ENCODE data around the gene CDC14C.
"Not testable (repeated sequence)": the region's sequence is repeated elsewhere in the genome, so short reads cannot be mapped to it uniquely, and the experiment has no call there.

CDC14C gene

DNA sequence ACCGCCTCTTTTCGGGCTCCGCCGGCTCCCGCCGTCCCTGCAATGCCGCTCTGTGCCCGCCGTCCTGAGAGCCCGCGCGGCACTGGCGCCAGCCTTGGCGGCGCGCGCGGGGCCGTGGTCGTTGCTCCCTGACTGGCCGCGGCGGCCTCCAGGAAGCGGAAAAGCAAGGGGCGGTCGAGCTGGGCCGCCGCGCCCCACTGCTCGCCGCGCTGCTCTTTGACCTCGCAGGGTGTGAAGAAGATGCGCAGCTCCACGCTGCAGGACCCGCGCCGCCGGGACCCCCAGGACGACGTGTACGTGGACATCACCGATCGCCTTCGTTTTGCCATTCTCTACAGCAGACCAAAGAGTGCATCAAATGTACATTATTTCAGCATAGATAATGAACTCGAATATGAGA lies at the start of gene CDC14C:
Gene CDC14C (plus strand): TSS at position 115 of the 400 bp plus-strand sequence. CDS start 126 bp downstream, at position 241.
- no peak for DNase-seq (ENCODE audit: low read depth in 3 of 3)

DNA sequence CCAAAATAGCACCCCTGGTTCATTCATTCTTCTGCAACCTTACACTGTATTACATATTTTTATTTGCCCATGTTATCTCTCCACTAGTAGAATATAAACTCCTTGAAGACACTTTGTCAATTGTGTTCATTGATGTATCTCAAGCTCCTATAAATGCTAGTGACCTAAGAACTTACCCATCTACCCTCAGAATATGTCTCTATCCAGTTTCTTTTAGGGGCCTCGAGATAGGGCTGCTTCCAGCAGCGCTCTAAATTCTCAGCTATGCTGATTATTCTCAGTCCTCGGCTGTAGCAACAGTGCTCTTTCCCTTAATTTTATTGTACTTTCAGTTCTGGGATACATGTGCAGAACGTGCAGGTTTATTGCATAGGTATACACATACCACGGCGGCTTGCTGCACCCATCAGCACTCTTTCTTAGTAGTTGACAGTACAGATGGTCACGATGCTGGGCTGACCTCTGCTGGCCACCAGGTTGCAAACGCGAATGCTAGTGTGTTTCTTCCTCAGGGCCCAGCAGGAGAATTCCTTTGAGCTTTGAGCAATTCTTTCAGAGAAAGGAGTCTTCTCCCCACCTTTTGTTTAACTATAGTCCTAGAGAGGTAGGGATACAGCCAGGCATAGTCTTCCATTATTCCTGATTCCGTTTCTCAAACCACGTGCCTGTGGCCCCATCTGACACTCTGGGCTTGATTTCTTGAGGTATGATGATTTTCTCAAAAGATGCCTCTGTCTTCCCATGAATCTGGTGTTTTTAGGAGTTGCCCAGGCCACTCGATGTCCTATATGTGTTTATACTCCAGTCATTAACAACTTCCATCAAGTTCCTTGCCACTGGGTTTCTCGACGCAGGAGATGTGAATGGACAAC lies 49.1 kb upstream of the CDC14C start:
- DNase-seq (ENCODE audit: low read depth in 3 of 3): no peak

DNA sequence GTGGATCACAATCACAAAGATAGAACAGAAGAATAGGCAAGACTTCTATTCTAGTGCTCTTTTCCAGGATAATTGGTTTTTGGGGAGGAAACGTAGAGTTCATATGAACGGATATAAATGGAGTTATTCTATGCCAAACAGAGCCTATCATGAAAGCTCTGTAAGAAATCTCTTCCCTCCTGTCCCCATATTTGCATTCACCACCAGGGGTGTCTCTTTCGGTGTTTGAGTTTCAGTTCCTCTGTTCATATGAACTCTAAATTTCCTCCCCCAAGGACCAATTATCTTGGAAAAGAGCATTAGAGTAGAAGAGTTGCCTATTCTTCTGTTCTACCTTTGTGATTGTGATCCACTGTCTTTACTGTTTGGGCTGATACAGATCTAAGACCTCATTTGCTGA lies 48.3 kb upstream of the CDC14C start:
- DNase-seq (ENCODE audit: low read depth in 3 of 3): no peak

DNA sequence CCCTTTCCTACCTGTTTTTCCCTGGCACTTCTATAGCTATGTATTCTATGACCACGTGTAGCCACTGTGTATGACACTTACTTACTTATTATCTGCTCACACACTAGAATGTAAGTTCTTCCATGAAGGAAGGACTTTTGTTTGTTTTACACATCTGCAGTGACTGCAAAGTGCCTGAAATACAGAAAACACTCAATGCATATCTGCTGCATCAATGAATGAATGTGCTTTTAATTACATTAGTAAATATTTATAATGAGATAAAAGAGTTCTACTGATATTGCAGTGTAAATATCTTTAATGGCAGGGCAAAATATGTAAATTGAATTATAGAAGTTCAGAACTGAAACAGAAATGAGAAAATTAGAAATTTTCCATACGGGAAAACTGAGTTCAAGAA lies 43.5 kb upstream of the CDC14C start:
- no peak for DNase-seq (ENCODE audit: low read depth in 3 of 3)

DNA sequence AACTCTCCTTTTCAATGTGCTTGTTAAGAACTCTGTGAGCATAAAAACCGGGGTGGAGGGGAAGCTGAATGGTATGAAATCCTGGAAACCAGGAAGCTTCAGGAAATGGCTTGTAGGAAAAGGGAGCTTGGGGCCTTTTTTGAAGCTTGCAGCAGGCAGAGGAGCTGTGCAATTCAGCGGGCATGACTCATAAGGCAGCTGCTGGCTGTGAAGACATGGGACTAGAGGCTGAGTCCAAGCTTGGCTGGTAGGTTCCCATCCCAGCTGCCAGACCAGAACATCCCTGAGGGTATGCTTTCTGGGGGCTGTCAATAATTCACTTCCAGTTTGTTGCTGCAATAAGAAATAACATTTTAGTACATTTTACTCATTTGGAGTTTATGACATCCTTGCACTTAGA lies 36.8 kb upstream of the CDC14C start:
- no peak for DNase-seq (ENCODE audit: low read depth in 3 of 3)

DNA sequence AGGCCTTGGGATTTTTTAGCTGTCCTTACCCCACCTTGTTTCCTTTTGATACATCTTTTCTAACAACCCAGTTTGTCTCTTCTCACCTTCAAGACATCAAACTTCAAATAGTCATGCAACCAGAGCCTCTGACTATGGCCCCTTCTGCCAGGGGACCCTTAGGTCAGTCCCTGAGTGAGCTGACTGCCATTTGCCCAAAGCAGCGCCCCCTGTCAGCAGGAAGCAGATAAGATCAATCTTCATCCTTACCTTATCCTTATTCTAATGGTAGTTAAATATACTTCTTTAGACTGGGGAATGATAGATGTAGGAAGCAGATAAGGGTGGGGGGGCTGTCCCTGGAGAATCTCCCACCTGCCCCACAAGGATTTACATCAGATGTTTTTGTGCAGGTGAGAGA lies 29.8 kb upstream of the CDC14C start:
- DNase-seq (ENCODE audit: low read depth in 3 of 3): no peak

DNA sequence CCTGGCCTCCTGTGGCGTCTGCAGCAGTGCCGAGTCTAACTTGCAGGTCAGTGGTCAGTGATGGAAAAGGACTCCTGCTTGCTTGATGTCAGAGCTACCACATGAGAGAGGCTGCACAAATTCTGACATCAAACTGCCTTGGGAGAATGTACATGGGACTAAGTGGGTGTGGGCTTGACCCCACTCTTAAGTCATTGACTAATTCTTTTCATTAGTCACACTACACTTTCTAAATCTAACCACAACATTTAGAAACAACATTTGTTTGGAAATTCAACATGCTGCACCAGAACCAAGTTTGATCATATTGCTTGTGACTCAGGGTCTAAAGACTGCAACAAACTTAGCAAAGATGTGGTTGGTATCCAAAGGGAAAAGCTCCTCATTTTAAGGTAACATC lies 24.4 kb upstream of the CDC14C start:
- no peak for DNase-seq (ENCODE audit: low read depth in 3 of 3)

DNA sequence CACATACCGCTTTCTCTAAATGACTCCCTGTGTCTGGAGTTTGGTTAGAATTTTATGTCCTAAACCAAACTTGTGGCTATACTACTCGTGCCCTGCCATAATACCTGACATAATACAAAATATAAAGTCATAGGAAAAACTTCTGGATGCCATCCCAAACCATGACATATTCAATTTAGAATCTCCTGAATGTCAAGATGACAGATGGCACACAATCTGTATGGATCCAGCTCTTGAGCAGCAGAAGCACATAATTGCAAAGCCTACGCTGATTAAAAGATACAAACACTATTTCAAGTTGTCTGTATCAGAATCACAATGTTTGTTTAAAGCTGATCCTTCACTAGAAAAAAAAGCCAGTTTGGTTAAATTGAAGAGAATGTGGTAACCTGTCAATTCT lies 22.4 kb upstream of the CDC14C start:
- DNase-seq (ENCODE audit: low read depth in 3 of 3): no peak

DNA sequence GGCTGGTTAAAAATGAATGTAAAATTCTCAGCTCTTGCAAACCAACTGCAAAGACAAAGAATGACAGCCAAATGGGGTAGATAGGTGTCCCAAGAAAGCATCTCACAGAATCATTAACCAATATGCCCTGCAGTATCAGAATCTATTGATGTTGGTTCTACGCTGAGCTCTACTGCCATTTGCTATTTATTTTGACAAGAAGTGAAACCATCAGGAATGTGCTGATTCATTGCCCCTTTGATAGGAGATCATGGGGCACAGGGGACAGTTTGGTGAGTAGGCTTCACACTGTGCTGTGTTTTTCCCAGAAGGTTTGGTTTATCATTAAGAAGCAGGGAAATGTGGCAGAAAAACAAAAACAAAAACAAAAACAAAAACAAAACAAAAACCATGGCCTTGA lies 19.4 kb upstream of the CDC14C start:
- no peak for DNase-seq (ENCODE audit: low read depth in 3 of 3)

DNA sequence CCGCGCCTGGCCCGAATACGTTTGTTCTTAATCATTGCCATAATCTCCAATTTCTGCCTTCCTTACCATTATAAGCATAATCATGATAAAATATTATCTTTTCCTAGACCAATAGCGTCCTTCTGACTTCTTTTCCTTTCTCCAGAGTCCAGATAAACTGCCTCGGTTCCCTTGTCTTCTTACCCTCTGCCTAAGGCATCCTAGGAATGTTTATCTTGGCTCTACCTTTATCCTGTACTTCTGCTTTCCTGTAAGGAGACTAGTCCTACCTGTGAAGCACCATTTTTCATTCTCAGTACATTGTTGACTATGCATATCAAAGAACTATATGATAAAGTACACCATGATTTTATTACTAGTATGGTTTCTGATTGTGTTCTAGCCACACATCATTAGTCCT lies 18.7 kb upstream of the CDC14C start:
- not testable (repeated sequence) for DNase-seq (ENCODE audit: low read depth in 3 of 3)

DNA sequence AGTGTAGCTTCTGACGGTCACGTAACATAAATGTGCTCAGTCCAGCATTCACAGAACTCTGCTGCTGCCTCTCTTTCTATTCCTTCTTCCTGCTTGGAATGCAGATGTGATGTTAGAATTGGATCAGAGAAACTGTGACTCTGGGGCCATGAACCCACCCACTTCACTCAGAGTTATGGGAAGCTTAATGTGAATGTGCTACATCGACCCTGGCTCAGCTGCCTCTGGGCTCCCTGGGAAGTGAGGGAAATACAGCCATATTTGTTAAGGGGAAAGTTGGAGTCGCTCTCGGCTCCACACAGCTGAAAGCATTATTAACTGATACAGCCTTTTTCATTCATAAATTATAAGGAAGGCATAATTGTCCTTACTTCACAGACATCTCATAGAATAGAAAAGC lies 14.5 kb upstream of the CDC14C start:
- DNase-seq (ENCODE audit: low read depth in 3 of 3): not testable (repeated sequence)

DNA sequence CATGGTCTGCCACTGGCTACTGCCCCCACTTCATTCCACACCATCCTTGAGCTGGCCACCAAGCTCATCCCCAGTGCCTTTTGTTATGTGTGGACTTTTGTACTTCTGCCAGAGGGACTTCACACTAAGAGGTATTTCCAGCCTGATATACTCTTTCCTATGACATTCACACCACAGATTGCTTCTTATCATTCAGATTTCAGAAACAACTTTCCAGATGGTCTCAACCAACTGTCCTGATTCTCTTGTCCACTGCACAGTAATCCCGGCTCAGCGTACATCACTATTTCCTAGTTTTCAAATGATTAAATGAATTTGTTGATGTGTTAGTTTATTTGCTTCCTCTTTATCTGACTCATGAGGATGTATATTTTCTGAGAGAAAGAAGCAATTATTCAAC lies 7.1 kb downstream of the CDC14C start:
- DNase-seq (ENCODE audit: low read depth in 3 of 3): no peak

DNA sequence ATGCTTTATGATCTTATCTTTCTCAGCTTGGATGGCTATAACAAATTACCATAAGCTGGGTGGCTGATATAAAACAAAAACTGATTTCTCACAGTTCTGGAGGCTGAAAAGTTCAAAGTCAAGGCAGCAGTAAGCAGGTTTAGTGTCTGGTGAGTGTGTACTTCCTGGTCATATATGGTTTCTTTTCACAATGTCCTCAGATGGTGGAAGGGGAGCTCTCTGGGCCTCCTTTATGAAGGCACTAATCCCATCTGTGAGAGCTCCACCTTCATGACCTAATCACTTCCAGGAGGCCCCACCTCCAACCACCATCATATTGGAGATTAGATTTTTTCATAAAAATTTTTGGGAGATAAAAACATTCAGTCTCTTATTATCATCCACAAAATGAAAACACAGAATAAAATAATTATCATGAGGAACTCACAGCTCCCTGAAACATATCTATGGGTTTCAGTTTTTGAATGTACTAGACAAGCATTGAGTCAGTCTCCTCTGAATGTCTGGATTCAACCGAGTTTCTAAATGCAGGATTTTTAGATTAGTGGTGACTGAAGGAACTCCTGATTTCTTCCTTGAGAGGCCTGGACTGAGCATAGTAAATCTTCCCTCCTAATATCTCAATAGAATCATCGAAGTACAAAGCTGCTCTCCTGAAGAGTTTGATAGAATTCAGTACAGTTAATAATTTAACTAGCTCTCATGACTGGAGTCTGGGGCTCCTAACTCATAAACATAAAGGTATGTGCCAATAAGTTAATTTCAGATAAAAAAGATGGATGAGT lies 8.0 kb downstream of the CDC14C start:
- no peak for DNase-seq (ENCODE audit: low read depth in 3 of 3)

DNA sequence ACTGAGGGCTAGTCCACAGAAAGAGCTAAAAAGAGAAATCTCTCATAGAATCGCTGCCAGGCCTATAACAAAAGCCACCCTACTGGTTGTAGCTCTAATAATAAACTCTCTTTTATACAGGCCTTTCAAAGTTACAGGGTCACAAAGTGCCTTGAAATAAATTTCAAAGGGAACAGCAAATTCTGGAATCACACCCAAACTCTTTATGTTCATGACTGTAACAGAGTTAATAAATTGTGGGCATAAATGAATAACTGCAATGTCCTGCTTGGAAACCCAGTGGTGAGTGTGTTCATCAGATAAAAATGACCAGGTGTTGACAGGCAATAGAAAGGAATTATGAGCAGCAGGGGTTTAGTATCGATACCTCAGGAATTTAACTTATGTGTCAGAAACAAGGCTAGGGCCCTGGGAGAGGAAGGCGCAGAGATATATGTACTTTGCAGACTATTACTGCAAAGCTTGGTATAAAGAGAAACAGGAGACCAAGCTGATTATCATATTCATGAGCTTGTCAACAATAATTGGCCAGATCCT lies 9.3 kb downstream of the CDC14C start:
- no peak for DNase-seq (ENCODE audit: low read depth in 3 of 3)

DNA sequence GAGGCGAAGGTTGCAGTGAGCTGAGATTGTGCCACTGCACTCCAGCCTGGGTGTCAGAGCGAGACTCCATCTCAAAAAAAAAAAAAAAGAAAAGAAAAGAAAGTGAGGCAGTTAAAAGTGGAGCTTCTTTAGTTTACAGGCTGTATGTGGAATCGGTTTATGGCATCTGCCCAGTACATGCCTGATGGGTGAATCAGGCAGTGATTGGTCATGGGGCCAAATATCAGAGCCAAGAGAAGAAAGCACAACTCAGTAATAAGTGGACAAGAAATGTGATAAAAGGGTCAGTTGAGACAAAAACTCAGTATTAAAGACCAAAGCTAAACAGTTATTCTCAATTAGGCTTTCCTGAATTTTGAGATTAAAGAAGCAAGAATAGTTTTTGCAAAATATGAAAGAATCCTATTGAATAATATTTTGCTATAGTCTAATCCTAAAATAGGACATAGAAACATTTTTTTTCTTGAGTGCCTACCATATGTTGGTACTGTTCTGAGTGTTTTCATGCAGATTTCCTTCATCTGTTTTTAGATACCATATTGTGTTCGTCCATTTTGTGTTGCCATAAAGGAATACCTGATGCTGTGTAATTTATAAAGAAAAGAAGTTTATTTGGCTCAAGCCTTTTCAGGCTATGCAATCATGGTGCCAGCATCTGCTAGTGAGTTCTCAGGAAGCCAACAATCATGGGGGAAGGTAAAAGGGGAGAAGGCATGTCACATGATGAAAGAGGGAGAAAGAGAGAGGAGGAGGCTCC lies 14.4 kb downstream of the CDC14C start:
- DNase-seq (ENCODE audit: low read depth in 3 of 3): no peak

DNA sequence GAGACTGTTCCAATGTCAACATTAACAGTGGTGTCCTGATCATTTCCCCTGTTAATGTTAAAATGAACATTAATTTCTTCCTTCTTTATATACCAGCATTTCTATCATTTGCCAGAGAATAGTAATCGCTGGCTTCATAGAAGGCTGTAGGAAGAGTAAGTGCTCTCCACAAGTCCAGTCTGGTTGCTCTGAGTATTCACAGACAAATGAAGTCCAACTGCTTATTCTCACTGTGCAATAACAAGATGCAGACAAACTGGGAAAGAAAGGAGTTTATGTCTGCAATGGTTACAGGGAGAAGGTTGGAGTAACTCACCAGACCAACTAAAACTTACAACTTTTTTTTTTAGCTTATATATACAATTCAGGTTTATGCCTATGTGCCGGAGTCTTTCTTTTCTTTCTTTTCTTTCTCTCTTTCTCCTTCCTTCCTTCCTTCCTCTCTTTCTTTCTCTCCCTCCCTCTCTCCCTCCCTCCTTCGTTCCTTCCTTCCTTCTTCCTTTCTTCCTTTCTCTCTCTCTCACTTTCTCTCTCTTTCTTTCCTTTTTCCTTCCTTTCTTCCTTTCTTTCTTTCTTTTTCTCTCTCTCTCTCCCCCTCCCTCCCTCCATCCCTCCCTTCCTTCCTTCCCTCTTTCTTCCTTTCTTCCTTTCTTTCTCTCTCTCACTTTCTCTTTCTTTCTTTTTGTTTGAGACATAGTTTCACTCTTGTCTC lies 19.1 kb downstream of the CDC14C start:
- DNase-seq (ENCODE audit: low read depth in 3 of 3): no peak

DNA sequence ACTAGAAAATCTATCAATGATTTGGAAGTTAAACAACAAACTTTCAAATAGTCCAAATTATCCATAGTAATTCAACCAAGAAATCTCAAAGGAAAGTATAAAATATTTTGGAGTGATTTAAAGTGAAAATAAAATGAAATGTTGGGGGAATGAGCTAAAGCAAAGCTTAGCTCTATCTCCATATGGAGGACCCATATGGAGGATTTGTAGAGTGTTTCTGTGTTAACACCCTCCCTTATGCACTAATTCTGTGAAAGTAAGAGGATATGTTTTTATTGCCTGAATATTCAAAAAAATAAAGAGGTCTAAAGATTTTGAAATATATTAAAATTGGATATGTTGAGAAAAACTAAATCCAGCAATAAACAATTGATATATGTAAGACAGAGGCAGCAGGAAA lies 31.6 kb downstream of the CDC14C start:
- no peak for DNase-seq (ENCODE audit: low read depth in 3 of 3)

DNA sequence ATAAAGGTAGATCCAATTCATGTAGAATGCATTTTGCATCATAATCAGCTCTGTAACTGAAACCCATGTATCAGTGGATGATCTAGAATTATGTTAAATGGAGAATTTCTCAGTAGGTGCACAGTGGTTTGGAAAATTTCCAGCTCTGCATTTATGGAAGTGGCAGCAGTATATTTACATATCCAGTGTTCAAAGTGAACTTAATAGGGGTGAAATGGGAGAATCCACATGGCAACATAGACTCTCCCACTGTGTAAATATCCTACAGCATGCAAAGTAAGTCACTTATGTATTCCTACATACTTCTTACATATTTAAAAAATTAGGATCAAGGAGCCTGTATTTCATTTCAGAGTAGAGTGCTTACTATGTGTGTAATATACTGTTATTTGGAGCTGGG lies 35.3 kb downstream of the CDC14C start:
- no peak for DNase-seq (ENCODE audit: low read depth in 3 of 3)

DNA sequence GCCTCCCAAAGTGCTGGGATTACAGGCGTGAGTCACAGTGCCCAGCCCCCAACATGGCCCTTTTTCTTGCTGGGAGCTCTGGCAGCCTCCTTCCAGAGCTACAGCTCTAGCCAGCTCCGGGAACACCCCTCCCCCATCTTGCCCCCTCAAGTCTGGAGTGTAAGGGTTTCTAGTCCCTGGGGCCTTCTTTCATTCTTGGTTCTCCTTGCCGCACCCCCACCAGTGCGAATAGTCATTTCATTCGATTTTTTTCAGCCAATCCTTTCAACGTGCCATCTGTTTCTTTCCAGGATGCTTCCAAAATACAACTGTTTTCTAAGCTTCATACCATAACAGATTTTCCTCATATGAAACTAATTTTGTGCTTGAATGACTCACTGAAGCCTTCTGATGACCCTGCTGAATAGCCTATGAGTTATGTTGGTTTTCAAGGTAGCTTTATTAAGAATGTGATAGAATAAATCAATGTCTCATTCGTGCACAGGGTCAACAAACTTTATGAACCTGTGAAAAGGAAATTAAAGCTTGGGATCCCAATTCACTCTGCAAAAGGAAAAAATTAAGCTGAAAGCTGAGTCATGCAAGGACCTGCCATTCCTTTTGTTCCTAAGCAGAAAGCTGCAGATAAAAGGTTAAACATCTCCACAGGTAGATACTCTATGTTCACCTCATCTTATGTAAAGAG lies 38.6 kb downstream of the CDC14C start:
- no peak for DNase-seq (ENCODE audit: low read depth in 3 of 3)

DNA sequence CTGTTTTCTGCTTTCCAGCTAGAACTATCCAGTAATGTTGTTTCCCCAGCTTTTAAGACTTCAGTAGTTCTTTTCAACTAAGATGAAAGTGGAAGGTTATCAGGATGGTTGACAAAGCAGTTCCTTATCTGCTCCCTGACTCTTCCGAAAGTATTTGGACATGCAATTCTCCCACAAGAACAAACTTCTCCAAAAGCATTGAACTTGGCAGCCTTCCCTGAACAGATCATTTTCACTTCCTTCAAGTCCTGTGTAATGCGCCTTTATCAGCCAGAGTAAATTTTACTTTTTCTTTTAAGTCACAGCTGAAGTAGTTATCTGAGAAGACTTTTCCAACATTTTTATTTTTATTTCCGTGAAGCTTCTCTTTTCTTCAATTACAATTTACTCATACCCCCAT lies 39.7 kb downstream of the CDC14C start:
- no peak for DNase-seq (ENCODE audit: low read depth in 3 of 3)

DNA sequence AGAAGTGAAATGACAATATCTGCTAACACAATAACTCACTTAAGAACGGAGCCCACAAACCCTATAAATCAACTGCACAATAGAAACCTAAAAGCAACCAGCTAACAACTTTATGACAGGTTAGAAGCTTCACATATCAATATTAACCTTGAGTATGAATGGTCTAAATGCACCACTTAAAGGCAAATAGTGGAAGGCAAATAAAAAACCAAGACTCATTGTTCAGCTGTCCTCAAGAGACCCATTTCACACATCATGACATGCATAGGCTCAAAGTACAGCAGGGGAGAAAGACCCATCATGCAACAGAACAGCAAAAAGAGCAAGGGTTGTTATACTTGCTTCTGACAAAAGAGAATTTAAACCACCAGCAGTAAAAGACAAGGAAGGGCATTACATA lies 46.8 kb downstream of the CDC14C start:
- no peak for DNase-seq (ENCODE audit: low read depth in 3 of 3)

Measured in stimulated activated CD4-positive, alpha-beta T cell treated with anti-CD3 and anti-CD28 coated beads, TNF-alpha, amount 100 ng/mL, for 4 hours (primary cell).